OCI-LY1 (cell line): ENCODE data around the gene CDC42EP2.

ENCODE experiments used
- H2AFZ ChIP-seq: fragments of 200-600 bp; sonication (generic), shearing (Covaris generic); 2 replicates; pipeline ENCODE4 v1.6.0; 2014; ENCODE audit warnings: antibody characterized with exemption, mild to moderate bottlenecking, low read length
- H3F3A ChIP-seq: fragments of 200-600 bp; sonication (generic), shearing (Covaris generic); 2 replicates; pipeline ENCODE4 v1.6.0; 2014; ENCODE audit warnings: mild to moderate bottlenecking, antibody characterized with exemption, low read length, moderate library complexity; ENCODE audit not compliant: insufficient read depth
- H3K27ac ChIP-seq: fragments of 200-600 bp; sonication (generic); 2 replicates; pipeline ENCODE4 v1.5.1; 2014; ENCODE audit warnings: low read length, mixed run types, mild to moderate bottlenecking, low read depth; ENCODE audit not compliant: poor library complexity, severe bottlenecking
- H3K27me3 ChIP-seq: fragments of 200-600 bp; sonication (generic); 2 replicates; pipeline ENCODE4 v1.6.0; 2014; ENCODE audit warnings: antibody characterized with exemption, mild to moderate bottlenecking, low read length, moderate library complexity; ENCODE audit not compliant: insufficient read depth
- H3K36me3 ChIP-seq: fragments of 200-600 bp; sonication (generic); 2 replicates; pipeline ENCODE4 v1.6.1; 2014; ENCODE audit warnings: mild to moderate bottlenecking, antibody characterized with exemption, low read length, moderate library complexity, mixed read lengths; ENCODE audit not compliant: insufficient read depth
- H3K4me1 ChIP-seq: fragments of 200-600 bp; sonication (generic); 2 replicates; pipeline ENCODE4 v1.5.1; 2014; ENCODE audit warnings: mild to moderate bottlenecking, low read length, moderate library complexity; ENCODE audit not compliant: insufficient read depth, severe bottlenecking
- H3K4me2 ChIP-seq: fragments of 200-600 bp; sonication (generic), shearing (Covaris generic); 2 replicates; pipeline ENCODE4 v1.6.1; 2014; ENCODE audit warnings: low read length
- H3K4me3 ChIP-seq: fragments of 200-600 bp; sonication (generic); 2 replicates; pipeline ENCODE4 v1.5.1; 2014; ENCODE audit warnings: low read length, low read depth, mild to moderate bottlenecking, mixed read lengths; ENCODE audit not compliant: poor library complexity, severe bottlenecking
- H3K79me2 ChIP-seq: fragments of 200-600 bp; shearing (Covaris generic); 2 replicates; pipeline ENCODE4 v1.6.1; 2016; ENCODE audit warnings: mixed run types, low read length, mixed read lengths; ENCODE audit not compliant: insufficient read depth
- H3K9ac ChIP-seq: fragments of 200-600 bp; sonication (generic), shearing (Covaris generic); 2 replicates; pipeline ENCODE4 v1.6.1; 2014; ENCODE audit warnings: mild to moderate bottlenecking, low read length, mixed read lengths
- H3K9me2 ChIP-seq: fragments of 200-600 bp; sonication (generic), shearing (Covaris generic); 2 replicates; pipeline ENCODE4 v1.6.1; 2014; ENCODE audit warnings: low read depth, mild to moderate bottlenecking, low read length, mixed read lengths
- H3K9me3 ChIP-seq: fragments of 200-600 bp; shearing (Covaris generic); 2 replicates; pipeline ENCODE4 v1.6.1; 2014; ENCODE audit warnings: low read length, mixed read lengths
- H4K20me1 ChIP-seq: fragments of 200-600 bp; sonication (generic), shearing (Covaris generic); 2 replicates; pipeline ENCODE4 v1.6.0; 2016; ENCODE audit warnings: mild to moderate bottlenecking, low read length; ENCODE audit not compliant: insufficient read depth
- CTCF ChIP-seq: fragments of 200-600 bp; sonication (generic), shearing (Covaris generic); IDR thresholded peaks from 2 replicates; pipeline ENCODE4 v1.5.1; 2017; ENCODE audit warnings: mild to moderate bottlenecking, antibody characterized with exemption, low read length, moderate library complexity, mixed read lengths
- EZH2 ChIP-seq: fragments of 200-600 bp; sonication (generic), shearing (Covaris generic); IDR thresholded peaks from 2 replicates; pipeline ENCODE4 v1.8.0; 2017; ENCODE audit warnings: borderline replicate concordance, mixed run types, mild to moderate bottlenecking, antibody characterized with exemption, low read length, moderate library complexity, mixed read lengths

The CDC42EP2 gene

GRCh38 chr11:65317025-65317786 lies 2.5 kb downstream of the CDC42EP2 start:
- Histone ChIP-seq H3K9ac (no peak overlapping the region), H3F3A (no peaks in the 10 kb centered on the region), H4K20me1 (no peaks in the 10 kb centered on the region), H3K36me3 (no peaks in the 10 kb centered on the region), H3K27me3 (peaks cover 9% of the 10 kb centered on the region), H3K4me1 (peaks cover 6% of the 10 kb centered on the region), H3K4me3 (no peak overlapping the region), H3K9me3 (no peaks in the 10 kb centered on the region), H3K79me2 (no peaks in the 10 kb centered on the region), H3K27ac (no peak overlapping the region), H3K9me2 (no peaks in the 10 kb centered on the region), H2AFZ (no peak overlapping the region), H3K4me2 (no peak overlapping the region)
- TF ChIP-seq EZH2: no peak
- TF ChIP-seq CTCF: no peak

GRCh38 chr11:65320386-65321075 lies 5.9 kb downstream of the CDC42EP2 start:
- Histone ChIP-seq H3K79me2 (no peaks in the 10 kb centered on the region), H3K36me3 (no peaks in the 10 kb centered on the region), H3K9ac (no peak overlapping the region), H3K9me3 (no peaks in the 10 kb centered on the region), H3K27ac (no peak overlapping the region), H3K4me1 (peaks cover under 1% of the 10 kb centered on the region), H3K4me3 (no peak overlapping the region), H3F3A (no peaks in the 10 kb centered on the region), H3K4me2 (no peak overlapping the region), H3K27me3 (no peaks in the 10 kb centered on the region; the same call in 1 of the 2 replicates), H3K9me2 (no peaks in the 10 kb centered on the region), H2AFZ (no peak overlapping the region), H4K20me1 (no peaks in the 10 kb centered on the region)
- TF ChIP-seq CTCF (no peak), EZH2 (no peak)

DNA sequence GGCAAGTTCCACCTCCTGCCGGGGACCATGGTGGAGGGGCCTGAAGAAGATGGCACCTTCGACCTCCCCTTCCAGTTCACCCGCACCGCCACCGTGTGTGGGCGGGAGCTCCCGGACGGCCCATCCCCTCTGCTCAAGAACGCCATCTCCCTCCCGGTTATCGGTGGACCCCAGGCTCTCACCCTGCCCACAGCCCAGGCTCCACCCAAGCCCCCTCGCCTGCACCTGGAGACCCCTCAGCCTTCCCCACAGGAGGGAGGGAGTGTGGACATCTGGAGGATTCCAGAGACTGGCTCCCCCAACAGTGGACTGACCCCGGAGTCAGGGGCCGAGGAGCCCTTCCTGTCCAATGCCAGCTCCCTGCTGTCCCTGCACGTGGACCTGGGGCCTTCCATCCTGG lies 6.4 kb downstream of the CDC42EP2 start:
- no peak overlapping the region for H3K9ac ChIP-seq
- H3K27me3 ChIP-seq: no peaks in the 10 kb centered on the region; the same call in 1 of the 2 replicates
- no peaks in the 10 kb centered on the region for H3K36me3 ChIP-seq
- no peak overlapping the region for H3K27ac ChIP-seq
- no peaks in the 10 kb centered on the region for H3F3A ChIP-seq
- no peaks in the 10 kb centered on the region for H3K9me3 ChIP-seq
- H3K4me2 ChIP-seq: no peak overlapping the region
- no peak overlapping the region for H3K4me3 ChIP-seq
- no peaks in the 10 kb centered on the region for H3K9me2 ChIP-seq
- no peak for TF ChIP-seq EZH2
- TF ChIP-seq CTCF: no peak
- H4K20me1 ChIP-seq: no peaks in the 10 kb centered on the region
- H3K4me1 ChIP-seq: no peaks in the 10 kb centered on the region
- no peaks in the 10 kb centered on the region for H3K79me2 ChIP-seq
- H2AFZ ChIP-seq: no peak overlapping the region
